Posterior cingulate gyrus (tissue), 11 donors: ENCODE results near the gene CTSC.
"Not testable (repeated sequence)": the region's sequence is repeated elsewhere in the genome, so short reads cannot be mapped to it uniquely, and the experiment has no call there.

ENCODE experiments used
- DNase-seq, 10 donors: peaks; one replicate each; pipeline versions ENCODE4 v3.0.0 to v3.0.0-alpha.2; 2020 to 2021; ENCODE audit warnings: mixed read lengths in 3 of 10
- intact Hi-C: fragments of 100-400 bp; cut with DNase I; formaldehyde crosslinking; loops from one replicate; pipeline ENCODE4 v1.15.1; 2023

CTSC gene

DNA sequence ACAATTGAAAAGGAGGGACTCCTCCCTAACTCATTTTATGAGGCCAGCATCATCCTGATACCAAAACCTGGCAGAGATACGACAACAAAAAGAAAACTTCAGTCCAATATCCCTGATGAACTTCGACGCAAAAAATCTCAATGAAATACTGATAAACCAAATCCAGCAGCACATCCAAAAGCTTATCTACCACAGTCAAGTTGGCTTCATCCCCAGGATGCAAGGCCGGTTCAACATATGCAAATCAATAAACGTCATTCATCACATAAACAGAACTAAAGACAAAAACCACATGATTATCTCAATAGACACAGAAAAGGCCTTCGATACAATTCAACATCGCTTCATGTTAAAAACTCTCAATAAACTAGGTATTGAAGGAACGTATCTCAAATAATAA lies 14.7 kb downstream of the CTSC start:
- intact Hi-C loops, result not testable (repeated sequence)

DNA sequence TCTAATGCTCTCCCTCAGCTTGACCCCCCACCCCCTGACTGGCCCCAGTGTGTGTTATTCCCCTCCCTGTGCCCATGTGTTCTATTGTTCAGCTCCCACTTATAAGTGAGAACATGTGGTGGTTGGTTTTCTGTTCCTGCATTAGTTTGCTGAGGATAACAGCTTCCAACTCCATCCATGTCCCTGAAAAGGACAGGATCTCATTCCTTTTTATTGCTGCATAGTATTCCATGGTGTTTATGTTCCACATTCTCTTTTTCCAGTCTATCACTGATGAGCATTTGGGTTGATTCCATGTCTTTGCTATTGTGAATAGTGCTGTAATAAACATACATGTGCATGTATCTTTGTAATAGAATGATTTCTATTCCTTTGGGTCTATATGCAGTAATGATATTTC lies 16.1 kb downstream of the CTSC start:
- DNase-seq, intact Hi-C loops: not testable (repeated sequence)

More for the DNA sequence above, 14.7 kb downstream of the CTSC start:
- DNase-seq, result not testable (repeated sequence)

- DNase-seq, result no peak
- intact Hi-C loops, result no loop called here
Measured at GRCh38 chr11:88320149-88320559, 17.4 kb downstream of the CTSC start.

DNA sequence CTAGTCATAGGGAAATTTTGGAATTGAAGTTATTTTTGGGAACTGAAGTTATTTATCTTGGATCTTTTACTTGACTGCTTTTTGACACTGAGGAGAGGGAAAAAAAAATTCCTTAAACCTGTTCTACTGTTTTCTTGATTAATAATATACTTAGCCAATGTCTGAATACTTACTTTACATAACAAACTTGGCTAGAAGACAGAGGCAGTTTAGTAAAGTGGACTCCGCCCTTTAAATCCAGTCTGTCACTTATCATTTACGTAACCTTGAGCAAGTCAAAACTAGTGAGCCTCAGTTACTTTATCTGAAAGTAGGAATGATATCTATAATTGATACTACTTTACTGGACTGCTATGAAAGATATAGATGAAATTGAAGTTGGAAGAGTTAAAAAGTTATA lies 19.5 kb downstream of the CTSC start:
- DNase-seq, result no peak
- intact Hi-C loops, result no loop called here

- DNase-seq, result no peak
- intact Hi-C loops, result no loop called here
Measured at GRCh38 chr11:88317536-88317935, 20.0 kb downstream of the CTSC start.

- intact Hi-C loops, result no loop called here
- DNase-seq, result no peak
Measured at GRCh38 chr11:88315981-88316441, 21.5 kb downstream of the CTSC start.

- no peak for DNase-seq
- intact Hi-C loops, result no loop called here
Measured at GRCh38 chr11:88315015-88315414, 22.5 kb downstream of the CTSC start.

- DNase-seq, result peak in 2 of 10 donors; percentile 15 to 82
- intact Hi-C loops, result no loop called here
Measured at GRCh38 chr11:88313441-88313840, 24.1 kb downstream of the CTSC start.

- no peak for DNase-seq
- intact Hi-C loops, result no loop called here
Measured at GRCh38 chr11:88312628-88313027, 24.9 kb downstream of the CTSC start.

GRCh38 chr11:88310246-88310645 lies 27.3 kb downstream of the CTSC start:
- no peak for DNase-seq
- intact Hi-C loops, result no loop called here

DNA sequence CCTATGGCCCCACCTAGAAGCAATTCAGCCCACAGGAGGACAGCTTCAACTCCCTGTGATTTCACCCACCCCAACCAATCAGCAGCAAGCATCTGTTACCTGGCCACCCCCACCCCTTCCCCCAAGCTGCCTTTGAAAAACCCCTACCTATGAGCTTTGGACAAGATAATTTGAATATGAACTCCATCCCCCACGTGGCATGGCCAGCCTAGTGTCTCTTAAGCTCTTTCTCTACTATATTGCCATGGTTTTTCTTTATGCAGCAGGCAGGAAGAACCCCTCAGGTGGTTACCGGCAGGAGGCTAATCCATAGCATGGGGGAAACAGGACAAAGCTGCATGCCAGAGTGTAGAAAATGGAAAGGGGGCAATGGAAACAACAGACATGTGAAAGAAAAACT lies 29.0 kb downstream of the CTSC start:
- DNase-seq, result no peak
- intact Hi-C loops, result no loop called here

- intact Hi-C loops, result no loop called here
- DNase-seq, result no peak
Measured at GRCh38 chr11:88307749-88308425, 29.6 kb downstream of the CTSC start.

- intact Hi-C loops, result no loop called here
Measured at GRCh38 chr11:88306785-88307184, 30.8 kb downstream of the CTSC start.

GRCh38 chr11:88305430-88305829 lies 32.1 kb downstream of the CTSC start:
- intact Hi-C loops, result no loop called here
- no peak for DNase-seq

More at GRCh38 chr11:88306785-88307184, 30.8 kb downstream of the CTSC start:
- peak in 1 of 10 donors; percentile 67 for DNase-seq

DNA sequence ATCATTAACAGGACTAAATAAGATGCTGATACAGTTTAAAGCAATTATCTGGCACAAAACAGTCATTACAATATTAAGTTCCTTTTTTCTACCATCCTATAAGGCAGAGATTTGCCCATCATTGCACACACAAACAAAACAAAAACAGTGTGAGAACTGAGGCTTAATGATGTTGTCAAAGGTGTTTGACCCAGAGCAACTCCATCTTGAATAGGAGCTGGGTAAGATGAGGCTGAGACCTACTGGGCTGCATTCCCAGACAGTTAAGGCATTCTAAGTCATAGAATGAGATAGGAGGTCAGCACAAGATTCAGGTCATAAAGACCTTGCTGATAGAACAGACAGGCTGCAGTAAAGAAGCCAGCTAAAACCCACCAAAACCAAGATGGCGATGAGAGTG lies 33.2 kb downstream of the CTSC start:
- intact Hi-C loops, result no loop called here
- DNase-seq, result no peak

GRCh38 chr11:88303037-88303436 lies 34.5 kb downstream of the CTSC start:
- intact Hi-C loops, result no loop called here
- no peak for DNase-seq

DNA sequence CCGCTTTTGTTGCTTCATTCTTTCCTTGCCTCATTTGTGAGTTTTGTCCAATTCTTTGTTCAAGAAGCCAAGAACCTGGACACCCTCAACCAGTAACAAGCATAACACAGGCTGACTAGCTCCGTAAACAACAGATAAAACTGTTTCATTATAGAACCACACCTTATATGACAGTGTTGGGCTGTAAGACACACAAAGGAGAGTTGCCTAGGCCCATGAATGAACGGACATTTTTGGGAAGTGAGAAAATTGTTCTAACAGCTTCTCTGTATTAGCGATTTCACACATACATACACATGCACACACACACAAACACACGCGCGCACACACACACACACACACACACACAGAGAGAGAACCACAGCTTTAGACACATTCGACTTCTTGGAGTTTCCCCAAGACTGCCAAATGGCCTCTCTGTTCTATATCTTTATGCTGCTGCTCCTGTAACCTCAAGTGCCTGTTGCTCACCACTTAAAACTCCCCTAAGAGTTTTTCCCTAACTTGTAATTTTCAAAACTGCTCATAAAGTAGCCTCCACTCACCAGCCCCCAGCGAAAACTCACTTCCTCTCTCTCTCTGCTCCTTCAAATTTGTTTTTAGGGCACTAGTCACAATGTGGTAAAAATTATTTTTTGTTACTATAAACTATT lies 35.9 kb downstream of the CTSC start:
- DNase-seq, result no peak
- intact Hi-C loops, result no loop called here

DNA sequence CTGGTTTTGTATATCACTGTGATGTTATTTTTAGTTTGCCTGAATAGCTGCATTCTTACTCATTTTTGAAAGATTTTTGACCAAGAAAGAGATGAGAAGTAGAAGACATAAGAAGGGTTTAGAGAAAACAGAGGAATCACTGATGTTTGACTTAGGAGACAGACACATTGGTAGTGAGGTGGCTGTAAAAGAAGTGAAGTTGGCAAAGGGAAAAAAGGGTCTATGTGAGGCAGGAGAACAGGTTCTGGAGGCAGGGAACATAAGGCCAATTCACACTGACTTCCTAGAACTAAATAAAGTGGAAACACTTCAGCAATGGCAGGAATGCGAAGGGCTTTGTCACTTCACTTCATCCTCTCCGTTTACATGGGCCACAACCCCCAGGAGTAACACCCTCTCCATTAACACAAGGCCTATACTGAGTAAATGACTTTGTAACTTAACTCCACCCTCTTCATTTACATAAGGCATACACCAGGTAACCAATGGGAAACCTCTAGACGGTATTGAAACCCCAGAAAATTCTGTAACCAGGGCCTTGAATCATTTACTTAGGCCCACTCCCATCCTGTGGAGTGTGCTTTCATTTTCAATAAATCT lies 36.5 kb downstream of the CTSC start:
- intact Hi-C loops, result no loop called here
- DNase-seq, result no peak

GRCh38 chr11:88297863-88298262 lies 39.7 kb downstream of the CTSC start:
- DNase-seq, result no peak
- intact Hi-C loops, result no loop called here

DNA sequence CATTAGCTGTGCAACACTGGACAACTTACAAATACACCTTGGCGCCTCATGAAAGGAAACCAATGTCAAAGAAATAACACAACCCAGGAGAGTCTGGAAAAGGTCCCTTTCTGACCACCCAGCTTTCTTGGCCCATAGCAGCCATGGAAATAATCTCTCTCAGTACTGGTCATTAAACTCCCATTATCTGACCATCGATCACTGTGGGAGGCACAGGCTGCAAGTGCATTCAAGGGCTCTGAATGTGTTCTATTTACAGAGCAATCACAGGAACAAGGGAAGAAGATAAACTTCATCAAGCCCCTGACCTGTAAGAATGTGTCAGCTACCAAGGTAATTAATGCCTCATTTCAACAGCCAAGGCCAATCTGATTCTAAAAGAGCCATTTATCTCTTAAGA lies 40.1 kb downstream of the CTSC start:
- no peak for DNase-seq
- intact Hi-C loops, result no loop called here

DNA sequence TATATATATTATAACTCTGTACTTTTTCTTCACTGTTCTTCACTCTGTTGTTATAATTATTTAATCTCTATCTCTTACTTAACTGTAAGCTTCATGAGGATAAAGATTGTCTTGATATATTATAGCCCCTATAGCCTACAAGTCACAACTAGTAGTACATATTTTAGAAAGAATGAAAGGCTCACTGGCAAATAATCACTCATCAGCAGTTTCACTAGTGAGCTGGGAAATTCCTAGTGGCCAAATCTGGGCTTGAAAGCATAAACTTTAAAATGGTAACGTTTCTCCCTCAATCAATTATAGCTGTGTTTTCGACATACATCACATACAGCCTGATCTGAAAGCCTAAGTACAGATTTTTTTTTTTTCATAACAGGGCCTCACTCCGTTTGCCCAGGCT lies 42.5 kb downstream of the CTSC start:
- intact Hi-C loops, result no loop called here
- DNase-seq, result no peak

DNA sequence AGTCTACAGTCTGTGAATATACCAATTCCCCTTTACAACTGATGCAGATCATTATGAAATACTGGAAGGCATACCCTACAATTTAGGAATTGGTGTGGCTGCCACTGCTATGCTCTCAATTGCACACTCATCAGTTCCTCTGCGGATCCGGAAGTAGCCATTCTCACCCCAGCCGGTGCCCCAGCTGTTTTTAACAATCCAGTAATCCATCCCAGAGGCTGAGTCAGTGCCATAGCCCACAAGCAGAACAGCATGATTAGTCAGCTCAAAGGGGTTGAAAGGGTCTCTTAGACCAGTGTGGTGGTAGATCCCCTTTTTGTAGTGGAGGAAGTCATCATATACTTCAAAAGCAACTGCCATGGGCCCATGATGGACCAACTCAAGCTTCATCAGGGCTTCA lies 43.6 kb downstream of the CTSC start:
- intact Hi-C loops, result no loop called here
- no peak for DNase-seq
